Astrocyte (in vitro differentiated cells and primary cell): Measurements from ENCODE around the gene LYRM2.

ENCODE experiments used
- CTCF ChIP-seq: IDR thresholded peaks from 2 replicates; pipeline ENCODE4 v1.5.1; 2011; ENCODE audit warnings: low read depth, mild to moderate bottlenecking, inconsistent platforms, low read length, moderate library complexity; ENCODE audit not compliant: insufficient read depth
- EZH2 ChIP-seq: IDR thresholded peaks from 2 replicates; pipeline ENCODE4 v1.6.1; 2012; ENCODE audit warnings: mild to moderate bottlenecking, low read length, inconsistent platforms; ENCODE audit not compliant: insufficient read depth

GRCh38 chr6:89584539-89584938 lies 54.0 kb downstream of the LYRM2 start:
- no peak for TF ChIP-seq CTCF
- no peak for TF ChIP-seq EZH2
